GM23248 (cell line): Measurements from ENCODE around the gene HEMK1.

Experiments
- EZH2 ChIP-seq: fragments of 200-600 bp; sonication (generic); IDR thresholded peaks from 2 replicates; pipeline ENCODE4 v1.6.1; 2018; ENCODE audit warnings: antibody characterized with exemption, mild to moderate bottlenecking; ENCODE audit not compliant: insufficient read depth, poor library complexity, severe bottlenecking
- EZH2phosphoT487 ChIP-seq: fragments of 200-600 bp; sonication (generic); IDR thresholded peaks from 2 replicates; pipeline ENCODE4 v1.6.1; 2018; ENCODE audit warnings: antibody characterized with exemption, moderate library complexity, mild to moderate bottlenecking, low read depth; ENCODE audit not compliant: insufficient read depth

DNA sequence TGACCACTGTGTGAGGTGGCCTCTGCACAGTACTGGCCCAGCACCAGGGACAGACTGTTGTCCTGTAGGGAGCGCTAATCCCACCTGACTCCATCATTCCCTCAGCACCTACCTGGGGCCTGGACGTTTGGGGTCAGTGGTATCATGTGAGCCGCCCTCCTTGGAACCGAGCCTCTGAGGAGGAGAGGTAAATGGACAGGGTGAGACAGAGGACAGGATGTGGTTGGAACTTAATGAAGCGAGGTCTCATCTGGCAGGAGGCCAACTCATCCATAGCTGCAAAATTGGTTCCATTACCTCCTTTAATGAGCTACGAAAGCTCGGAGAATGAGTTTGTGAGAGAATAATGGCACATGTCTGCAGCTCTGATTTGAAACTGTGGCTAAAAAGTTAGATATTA is 61.6 kb downstream of the HEMK1 start:
- TF ChIP-seq EZH2 (no peak), EZH2phosphoT487 (no peak)
